Endothelial cell of umbilical vein (primary cell): ENCODE measurements around the gene SETD1A. TPM values are rescaled to one million over a fixed set of nuclear protein-coding genes. Genes with fewer than 3 reads are reported as not detected.

Experiments
- BruUV-seq: library from RNA; stranded (reverse); fragments of 400-500 nt; replicated peaks from 2 replicates; lab custom pipeline; 2021; lab: Mats Ljungman, UMichigan
- CTCF ChIA-PET: fragments of 300-600, 350-600 bp; sonication (Branson Sonifier 250); formaldehyde crosslinking; loops from one replicate; lab custom pipeline; 2021; ENCODE audit warnings: antibody characterized with exemption, inconsistent platforms; lab: Charles Lee
- POLR2A ChIA-PET: fragments of 300-600, 350-600 bp; sonication (Branson Sonifier 250); formaldehyde crosslinking; loops from one replicate; lab custom pipeline; 2021; ENCODE audit warnings: antibody characterized with exemption, inconsistent platforms; lab: Charles Lee
- DNase-seq: peaks from one replicate; pipeline ENCODE4 v3.0.0-alpha.2; 2011; ENCODE audit warnings: low read depth, low spot score
- FAIRE-seq: peaks from 2 replicates; lab custom pipeline; 2011; peaks lifted over from hg19 to GRCh38; lab: Jason Lieb, UNC
- H2AFZ ChIP-seq: 2 replicates; pipeline ENCODE4 v1.6.0; 2012; ENCODE audit warnings: low read depth, low read length, control low read depth, inconsistent platforms
- H3K27ac ChIP-seq: 2 replicates; pipeline ENCODE4 v1.5.1; 2011; ENCODE audit warnings: low read depth, mild to moderate bottlenecking, control low read depth, low read length, moderate library complexity; ENCODE audit not compliant: insufficient read depth
- H3K27me3 ChIP-seq, 2 experiments: 2 replicates each; pipeline versions ENCODE4 v1.6.0 to v1.6.1; 2011; ENCODE audit warnings: low read length in 2 of 2, mixed read lengths in 1 of 2; ENCODE audit not compliant: control insufficient read depth in 2 of 2, insufficient read depth in 2 of 2
- H3K36me3 ChIP-seq, 2 experiments: 2 replicates in 1 of 2; 3 replicates in 1 of 2; pipeline ENCODE4 v1.5.1; 2011; ENCODE audit warnings: low read length in 2 of 2, mild to moderate bottlenecking in 1 of 2, moderate library complexity in 1 of 2; ENCODE audit not compliant: control insufficient read depth in 2 of 2, insufficient read depth in 2 of 2; ENCODE audit errors: extremely low read depth in 1 of 2
- H3K4me1 ChIP-seq: 3 replicates; pipeline ENCODE4 v1.5.1; 2011; ENCODE audit warnings: mild to moderate bottlenecking, low read length; ENCODE audit not compliant: control insufficient read depth, insufficient read depth; ENCODE audit errors: extremely low read depth
- H3K4me2 ChIP-seq: 2 replicates; pipeline ENCODE4 v1.6.1; 2011; ENCODE audit warnings: low read length, control low read depth, mixed read lengths; ENCODE audit not compliant: insufficient read depth
- H3K4me3 ChIP-seq, 3 experiments: fragments of 200-600 bp in 1 of 3; sonication (generic), shearing (Covaris generic) in 1 of 3; replicated peaks in 1 of 3; 2 replicates each; pipeline ENCODE4 v1.5.1; 2011 to 2016; ENCODE audit warnings: control low read depth in 3 of 3, low read length in 3 of 3, mild to moderate bottlenecking in 2 of 3, inconsistent platforms in 1 of 3, low read depth in 1 of 3, moderate library complexity in 1 of 3; ENCODE audit not compliant: insufficient read depth in 1 of 3
- H3K79me2 ChIP-seq: 2 replicates; pipeline ENCODE4 v1.6.0; 2012; ENCODE audit warnings: low read length, inconsistent platforms; ENCODE audit not compliant: control insufficient read depth, insufficient read depth
- H3K9ac ChIP-seq: replicated peaks from 2 replicates; pipeline ENCODE3; 2011; ENCODE audit warnings: low read length, control low read depth; ENCODE audit not compliant: insufficient read depth; ENCODE audit errors: extremely low read depth
- H3K9me1 ChIP-seq: replicated peaks from 3 replicates; pipeline ENCODE4 v1.6.0; 2011; ENCODE audit warnings: mild to moderate bottlenecking, low read length; ENCODE audit not compliant: control insufficient read depth, insufficient read depth; ENCODE audit errors: extremely low read depth
- H3K9me3 ChIP-seq: replicated peaks from 2 replicates; pipeline ENCODE4 v1.5.1; 2012; ENCODE audit warnings: low read length, inconsistent platforms; ENCODE audit not compliant: control insufficient read depth, insufficient read depth
- H4K20me1 ChIP-seq: replicated peaks from 2 replicates; pipeline ENCODE3; 2011; ENCODE audit warnings: mild to moderate bottlenecking, low read length; ENCODE audit not compliant: control insufficient read depth, insufficient read depth; ENCODE audit errors: extremely low read depth
- CTCF ChIP-seq, 2 donors: IDR thresholded peaks; 1 replicate in 1 of 2; 2 replicates in 1 of 2; pipeline ENCODE4 v1.5.1; 2011; ENCODE audit warnings: low read length in 2 of 2, mild to moderate bottlenecking in 2 of 2, moderate library complexity in 2 of 2, control low read depth in 1 of 2, inconsistent platforms in 1 of 2, low read depth in 1 of 2; ENCODE audit not compliant: insufficient read depth in 1 of 2; ENCODE audit errors: extremely low read depth in 1 of 2
- FOS ChIP-seq: IDR thresholded peaks from 2 replicates; pipeline ENCODE4 v1.6.1; 2011; ENCODE audit warnings: mild to moderate bottlenecking, low read length, moderate library complexity, borderline replicate concordance; ENCODE audit not compliant: insufficient read depth
- GATA2 ChIP-seq: IDR thresholded peaks from 2 replicates; pipeline ENCODE4 v1.7.0; 2011; ENCODE audit warnings: low read depth, mild to moderate bottlenecking, moderate library complexity, mixed read lengths, low read length; ENCODE audit not compliant: insufficient read length, insufficient read depth
- JUN ChIP-seq: IDR thresholded peaks from 2 replicates; pipeline ENCODE4 v1.6.1; 2011; ENCODE audit warnings: borderline replicate concordance, low read depth; ENCODE audit not compliant: insufficient read length, insufficient read depth
- MAX ChIP-seq: IDR thresholded peaks from 2 replicates; pipeline ENCODE4 v1.6.1; 2011; ENCODE audit not compliant: insufficient read depth, insufficient read length
- POLR2AphosphoS5 ChIP-seq: IDR thresholded peaks from 2 replicates; pipeline ENCODE4 v1.6.1; 2012; ENCODE audit warnings: low read depth, mild to moderate bottlenecking, control low read depth, low read length, moderate library complexity; ENCODE audit not compliant: insufficient read depth
- dilution Hi-C: fragments of 300-500 bp; cut with MboI; formaldehyde crosslinking; loops from one replicate; pipeline ENCODE4 v1.15.0; 2019; ENCODE audit warnings: low sequenced_read_pairs; ENCODE audit not compliant: extremely low pct_ligation_motif_present
- intact Hi-C: fragments of 100-400 bp; cut with micrococcal nuclease; formaldehyde crosslinking; loops from one replicate; pipeline ENCODE4 v1.10.0; 2022
- polyA plus RNA-seq, 4 experiments: library from polyadenylated mRNA; depleted of rRNA in 3 of 4; stranded (reverse) in 3 of 4; unstranded in 1 of 4; fragments of >200 nt; gene quantifications; 2 replicates each; pipeline versions ENCODE4 v1.2.1 to v1.2.3, GENCODE V29; 2011 to 2012; ENCODE audit warnings: missing spikeins in 1 of 4
- total RNA-seq: library from RNA; stranded (reverse); gene quantifications from 2 replicates; pipeline ENCODE4 v1.2.3, GENCODE V29; 2021

SETD1A gene
- total and polyA plus RNA-seq, 2 donors (not counting 3 experiments of a cell fraction or from before 2014, with no cell fraction given), result 3.5 to 21.3 TPM

GRCh38 chr16:30974348-30974747 is 16.8 kb downstream of the SETD1A start:
- Histone ChIP-seq H3K4me3 (no peak overlapping the region), H3K79me2 (no peaks in the 10 kb centered on the region), H3K9ac (no peak overlapping the region), H3K4me1 (no peaks in the 10 kb centered on the region), H3K27ac (no peak overlapping the region), H2AFZ (no peak overlapping the region), H4K20me1 (no peaks in the 10 kb centered on the region), H3K36me3 (peaks cover 26 to 53% of the 10 kb centered on the region in 2 experiments), H3K4me2 (no peak overlapping the region), H3K9me3 (no peaks in the 10 kb centered on the region), H3K27me3 (no peaks in the 10 kb centered on the region), H3K9me1 (no peaks in the 10 kb centered on the region)
- DNase-seq (no peak), FAIRE-seq (no peak)
- intact Hi-C loops (no loop called here), dilution Hi-C loops (no loop called here)
- TF ChIP-seq FOS (no peak), GATA2 (no peak), CTCF (IDR thresholded peaks at IDR 0.05; ENCODE audit: extremely low read depth in 1 of 2, insufficient read depth in 1 of 2, low read depth in 1 of 2, low read length in 2 of 2) (no peak), JUN (no peak), MAX (no peak), POLR2AphosphoS5 (no peak)
- CTCF ChIA-PET, result no interaction called here
- POLR2A ChIA-PET, result no interaction called here
- BruUV-seq, result no TSS peak
